Stimulated activated CD4-positive, alpha-beta T cell treated with anti-CD3 and anti-CD28 coated beads, TNF-alpha, amount 100 ng/mL, for 4 hours (primary cell): ENCODE results near the gene GSTO2.
A peak's percentile ranks its signal among the peaks of the same experiment; 100 is the strongest.

Source experiments
- DNase-seq, 3 experiments: peaks; one replicate each; pipeline ENCODE4 v3.0.0-alpha.2; 2020; ENCODE audit warnings: low read depth in 3 of 3

Gene GSTO2

GRCh38 chr10:104279550-104280259 lies 10.7 kb downstream of the GSTO2 start:
- DNase-seq: no peak

- DNase-seq: no peak
These were observed 12.7 kb downstream of the GSTO2 start for GRCh38 chr10:104281694-104282093.

GRCh38 chr10:104284846-104285245 lies 15.9 kb downstream of the GSTO2 start:
- no peak for DNase-seq

- no peak for DNase-seq
These were observed 18.0 kb downstream of the GSTO2 start for GRCh38 chr10:104286939-104287338.

- DNase-seq: no peak
These were observed 19.4 kb downstream of the GSTO2 start for GRCh38 chr10:104288355-104288754.

- DNase-seq: peak; percentile 69 to 82 (median 75)
These were observed 22.5 kb downstream of the GSTO2 start for GRCh38 chr10:104291439-104291951.

- no peak for DNase-seq
These were observed 24.0 kb downstream of the GSTO2 start for GRCh38 chr10:104293011-104293410.

- no peak for DNase-seq
These were observed 24.9 kb downstream of the GSTO2 start for GRCh38 chr10:104293781-104294321.

- DNase-seq: no peak
These were observed 27.9 kb downstream of the GSTO2 start for GRCh38 chr10:104296687-104297436.

- DNase-seq: no peak
These were observed 29.0 kb downstream of the GSTO2 start for GRCh38 chr10:104297697-104298660.

- no peak for DNase-seq
These were observed 30.3 kb downstream of the GSTO2 start for GRCh38 chr10:104299031-104299904.

- DNase-seq: no peak
These were observed 31.2 kb downstream of the GSTO2 start for GRCh38 chr10:104300002-104300735.

GRCh38 chr10:104300736-104301292 lies 31.8 kb downstream of the GSTO2 start:
- DNase-seq: no peak

GRCh38 chr10:104301907-104302690 lies 33.1 kb downstream of the GSTO2 start:
- DNase-seq: no peak

- DNase-seq: no peak
These were observed 34.8 kb downstream of the GSTO2 start for GRCh38 chr10:104303594-104304355.

GRCh38 chr10:104304356-104304745 lies 35.4 kb downstream of the GSTO2 start:
- no peak for DNase-seq

- no peak for DNase-seq
These were observed 35.9 kb downstream of the GSTO2 start for GRCh38 chr10:104304927-104305326.

- DNase-seq: no peak
These were observed 37.9 kb downstream of the GSTO2 start for GRCh38 chr10:104306897-104307296.
